ENCODE measurements around the gene TTYH2. TPM values are rescaled to one million over a fixed set of nuclear protein-coding genes. Genes with fewer than 3 reads are reported as not detected.

TTYH2 gene
- total and polyA plus RNA-seq, 10 of the 15 experiments (the other 5 are each of a cell fraction or from before 2014, with no cell fraction given), result 0.26 to 25.2 (median 6.6) TPM

GRCh38 chr17:74227271-74228080 is 14.1 kb downstream of the TTYH2 start:
- H3K79me2 ChIP-seq (ENCODE audit: control insufficient read depth, insufficient read depth, low read length), result no peaks in the 10 kb centered on the region
- no peak overlapping the region for H3K9ac ChIP-seq (ENCODE audit: control insufficient read depth, insufficient read depth, low read length)
- BruUV-seq (replicated peaks), result no TSS peak
- ChIA-PET POLR2A (no interaction called here), CTCF (no interaction called here), RAD21 (ENCODE audit: unreplicated experiment) (no interaction called here), SMC1A (ENCODE audit: uncharacterized antibody, unreplicated experiment) (no interaction called here)
- WGBS (ENCODE audit: insufficient coverage, insufficient replicate concordance, low lambda C conversion rate, missing lambda C conversion rate), result 55% methylated on average over 10 of the region's 10 CpGs
- H3K27me3 ChIP-seq (replicated peaks in 1 of 2; ENCODE audit: control insufficient read depth in 2 of 2, insufficient read depth in 2 of 2, low read length in 1 of 2), result no peaks in the 10 kb centered on the region
- H3K4me3 ChIP-seq, result no peak overlapping the region
- in situ Hi-C loops (cut with MboI) (no loop called here), intact Hi-C loops (cut with micrococcal nuclease; ENCODE audit: unreplicated experiment) (no loop called here)
- FAIRE-seq (no peak), DNase-seq (ENCODE audit: low read depth, low spot score) (no peak), ATAC-seq (no peak)
- no peak overlapping the region for H2AFZ ChIP-seq (ENCODE audit: control insufficient read depth, low read depth, low read length)
- H3K4me2 ChIP-seq (ENCODE audit: control insufficient read depth, insufficient read depth), result no peak overlapping the region
- H3K9me3 ChIP-seq (replicated peaks; ENCODE audit: control insufficient read depth, insufficient read depth, low read length), result no peaks in the 10 kb centered on the region
- H3K36me3 ChIP-seq (ENCODE audit: control insufficient read depth in 2 of 2, insufficient read depth in 2 of 2, low read length in 1 of 2), result peaks cover 0 to 2% of the 10 kb centered on the region in 2 experiments; a peak in 2 of 4 replicates
- no peaks in the 10 kb centered on the region for H3K4me1 ChIP-seq (ENCODE audit: control insufficient read depth, insufficient read depth, low read length)
- H3K27ac ChIP-seq (ENCODE audit: control insufficient read depth, insufficient read depth), result no peak overlapping the region
- no peaks in the 10 kb centered on the region for H4K20me1 ChIP-seq (ENCODE audit: control insufficient read depth, insufficient read depth)
- no peak for TF ChIP-seq PAX5 (IDR thresholded peaks at IDR 0.05; ENCODE audit: borderline replicate concordance, low read depth, low read length)
- TF ChIP-seq BCLAF1 (IDR thresholded peaks at IDR 0.05), result no peak
- no peak for TF ChIP-seq TCF7 (IDR thresholded peaks at IDR 0.05; ENCODE audit: borderline replicate concordance)
- TF ChIP-seq TCF3 (IDR thresholded peaks at IDR 0.05; ENCODE audit: borderline replicate concordance, insufficient read depth, low read depth, low read length), result no peak
- no peak for TF ChIP-seq HDAC6 (IDR thresholded peaks at IDR 0.05; ENCODE audit: unreplicated experiment)
- TF ChIP-seq, protein P1, sequence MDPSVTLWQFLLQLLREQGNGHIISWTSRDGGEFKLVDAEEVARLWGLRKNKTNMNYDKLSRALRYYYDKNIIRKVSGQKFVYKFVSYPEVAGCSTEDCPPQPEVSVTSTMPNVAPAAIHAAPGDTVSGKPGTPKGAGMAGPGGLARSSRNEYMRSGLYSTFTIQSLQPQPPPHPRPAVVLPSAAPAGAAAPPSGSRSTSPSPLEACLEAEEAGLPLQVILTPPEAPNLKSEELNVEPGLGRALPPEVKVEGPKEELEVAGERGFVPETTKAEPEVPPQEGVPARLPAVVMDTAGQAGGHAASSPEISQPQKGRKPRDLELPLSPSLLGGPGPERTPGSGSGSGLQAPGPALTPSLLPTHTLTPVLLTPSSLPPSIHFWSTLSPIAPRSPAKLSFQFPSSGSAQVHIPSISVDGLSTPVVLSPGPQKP (IDR thresholded peaks at IDR 0.05; ENCODE audit: low read depth, low read length), result no peak
- no peak for TF ChIP-seq ZNF207 (IDR thresholded peaks at IDR 0.05; ENCODE audit: borderline replicate concordance)
- no peak for TF ChIP-seq NR2F1 (conservative IDR thresholded peaks at IDR 0.05)
- no peak for TF ChIP-seq NR2C1 (IDR thresholded peaks at IDR 0.05)
- TF ChIP-seq, protein P2, sequence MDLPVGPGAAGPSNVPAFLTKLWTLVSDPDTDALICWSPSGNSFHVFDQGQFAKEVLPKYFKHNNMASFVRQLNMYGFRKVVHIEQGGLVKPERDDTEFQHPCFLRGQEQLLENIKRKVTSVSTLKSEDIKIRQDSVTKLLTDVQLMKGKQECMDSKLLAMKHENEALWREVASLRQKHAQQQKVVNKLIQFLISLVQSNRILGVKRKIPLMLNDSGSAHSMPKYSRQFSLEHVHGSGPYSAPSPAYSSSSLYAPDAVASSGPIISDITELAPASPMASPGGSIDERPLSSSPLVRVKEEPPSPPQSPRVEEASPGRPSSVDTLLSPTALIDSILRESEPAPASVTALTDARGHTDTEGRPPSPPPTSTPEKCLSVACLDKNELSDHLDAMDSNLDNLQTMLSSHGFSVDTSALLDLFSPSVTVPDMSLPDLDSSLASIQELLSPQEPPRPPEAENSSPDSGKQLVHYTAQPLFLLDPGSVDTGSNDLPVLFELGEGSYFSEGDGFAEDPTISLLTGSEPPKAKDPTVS (IDR thresholded peaks at IDR 0.05; ENCODE audit: low read depth, low read length), result no peak
- TF ChIP-seq ZBTB33 (IDR thresholded peaks at IDR 0.05), result no peak
- no peak for TF ChIP-seq ZNF217 (IDR thresholded peaks at IDR 0.05)
- TF ChIP-seq, protein P3, sequence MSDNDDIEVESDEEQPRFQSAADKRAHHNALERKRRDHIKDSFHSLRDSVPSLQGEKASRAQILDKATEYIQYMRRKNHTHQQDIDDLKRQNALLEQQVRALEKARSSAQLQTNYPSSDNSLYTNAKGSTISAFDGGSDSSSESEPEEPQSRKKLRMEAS (IDR thresholded peaks at IDR 0.05; ENCODE audit: low read depth, low read length), result no peak

Data from GM12878 (cell line).